ENCODE results near the gene ERCC6L. TPM values are rescaled to one million over a fixed set of nuclear protein-coding genes. Genes with fewer than 3 reads are reported as not detected.
A peak's percentile ranks its signal among the peaks of the same experiment; 100 is the strongest.

Gene ERCC6L
- total and polyA plus RNA-seq, 2 of the 13 experiments (the other 11 are each of a cell fraction or from before 2014, with no cell fraction given) = 0.86 to 9.5 TPM

DNA sequence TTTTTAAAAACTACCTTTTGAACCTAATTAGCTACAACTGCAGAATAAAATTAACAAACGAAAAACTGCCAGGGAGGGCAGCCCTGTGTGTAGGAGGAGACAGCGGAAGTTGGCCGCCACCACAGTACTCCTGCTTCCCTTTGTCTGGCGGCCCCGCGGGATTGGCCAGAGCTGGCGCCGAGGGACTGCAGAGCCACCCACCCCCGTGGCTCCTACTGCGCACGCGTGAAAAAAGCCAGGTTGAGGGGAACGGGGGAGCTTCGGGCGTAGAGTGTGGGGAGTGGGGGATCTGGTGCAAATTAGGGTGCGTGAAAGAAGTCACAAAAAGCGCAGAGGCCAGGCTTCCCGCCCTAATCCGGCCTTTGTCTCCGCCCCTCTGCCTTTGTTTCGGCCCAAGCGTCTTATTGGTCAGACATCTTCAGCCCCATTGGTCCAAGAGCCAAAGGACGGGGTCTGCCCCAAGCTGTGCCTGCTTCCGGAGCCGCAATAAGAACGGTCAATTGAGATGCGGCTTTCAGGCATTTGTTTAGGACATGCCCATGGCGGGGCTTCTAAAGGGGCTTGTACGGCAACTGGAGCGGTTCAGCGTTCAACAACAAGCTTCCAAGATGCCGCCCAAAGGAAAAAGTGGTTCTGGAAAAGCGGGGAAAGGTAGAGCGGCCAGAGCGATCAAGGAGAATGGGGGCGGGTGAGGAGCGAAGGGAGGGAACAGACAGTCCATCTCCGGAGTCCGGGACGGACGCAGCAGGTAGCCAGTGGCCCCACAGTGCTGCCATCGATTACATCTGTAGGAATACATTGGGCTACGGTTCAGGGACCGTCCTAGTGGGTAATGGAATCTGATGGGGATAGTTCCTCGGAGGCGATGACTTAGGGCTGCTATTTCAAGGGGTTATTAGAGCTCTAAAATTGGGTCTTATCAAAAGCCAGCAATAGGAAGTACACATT, 57.4 kb downstream of the ERCC6L start, which contains the start of gene PIN4 (continued):
- TF ChIP-seq, protein P1, sequence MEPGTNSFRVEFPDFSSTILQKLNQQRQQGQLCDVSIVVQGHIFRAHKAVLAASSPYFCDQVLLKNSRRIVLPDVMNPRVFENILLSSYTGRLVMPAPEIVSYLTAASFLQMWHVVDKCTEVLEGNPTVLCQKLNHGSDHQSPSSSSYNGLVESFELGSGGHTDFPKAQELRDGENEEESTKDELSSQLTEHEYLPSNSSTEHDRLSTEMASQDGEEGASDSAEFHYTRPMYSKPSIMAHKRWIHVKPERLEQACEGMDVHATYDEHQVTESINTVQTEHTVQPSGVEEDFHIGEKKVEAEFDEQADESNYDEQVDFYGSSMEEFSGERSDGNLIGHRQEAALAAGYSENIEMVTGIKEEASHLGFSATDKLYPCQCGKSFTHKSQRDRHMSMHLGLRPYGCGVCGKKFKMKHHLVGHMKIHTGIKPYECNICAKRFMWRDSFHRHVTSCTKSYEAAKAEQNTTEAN (CRISPR knock-in tag; conservative IDR thresholded peaks at IDR 0.05) = no peak
- TF ChIP-seq ZNF383 (CRISPR knock-in tag; IDR thresholded peaks at IDR 0.05; ENCODE audit: borderline replicate concordance) = no peak
- TF ChIP-seq FOXK1 (CRISPR knock-in tag; IDR thresholded peaks at IDR 0.05; ENCODE audit: borderline replicate concordance, low read depth) = peak; percentile 49; the same call in 1 of the 2 replicates
- peak; percentile 79 for TF ChIP-seq THAP11 (CRISPR knock-in tag; IDR thresholded peaks at IDR 0.05)
- peak; percentile 56 for TF ChIP-seq ASH2L (IDR thresholded peaks at IDR 0.05; ENCODE audit: insufficient read length, low read depth, low read length)
- no peak for TF ChIP-seq KDM1A (CRISPR knock-in tag; IDR thresholded peaks at IDR 0.05)
- TF ChIP-seq HNF4G (IDR thresholded peaks at IDR 0.05; ENCODE audit: borderline replicate concordance, low read depth, low read length) = no peak
- no peak for TF ChIP-seq HNF4G (CRISPR knock-in tag; IDR thresholded peaks at IDR 0.05; ENCODE audit: borderline replicate concordance, low read depth)
- no peak for TF ChIP-seq ZMAT3 (CRISPR knock-in tag; conservative IDR thresholded peaks at IDR 0.05)
- no peak for TF ChIP-seq RARA (CRISPR knock-in tag; IDR thresholded peaks at IDR 0.05)
- TF ChIP-seq ZNF17 (CRISPR knock-in tag; IDR thresholded peaks at IDR 0.05) = no peak
- TF ChIP-seq ZNF326 (CRISPR knock-in tag; IDR thresholded peaks at IDR 0.05; ENCODE audit: borderline replicate concordance) = no peak
- TF ChIP-seq, protein P2, sequence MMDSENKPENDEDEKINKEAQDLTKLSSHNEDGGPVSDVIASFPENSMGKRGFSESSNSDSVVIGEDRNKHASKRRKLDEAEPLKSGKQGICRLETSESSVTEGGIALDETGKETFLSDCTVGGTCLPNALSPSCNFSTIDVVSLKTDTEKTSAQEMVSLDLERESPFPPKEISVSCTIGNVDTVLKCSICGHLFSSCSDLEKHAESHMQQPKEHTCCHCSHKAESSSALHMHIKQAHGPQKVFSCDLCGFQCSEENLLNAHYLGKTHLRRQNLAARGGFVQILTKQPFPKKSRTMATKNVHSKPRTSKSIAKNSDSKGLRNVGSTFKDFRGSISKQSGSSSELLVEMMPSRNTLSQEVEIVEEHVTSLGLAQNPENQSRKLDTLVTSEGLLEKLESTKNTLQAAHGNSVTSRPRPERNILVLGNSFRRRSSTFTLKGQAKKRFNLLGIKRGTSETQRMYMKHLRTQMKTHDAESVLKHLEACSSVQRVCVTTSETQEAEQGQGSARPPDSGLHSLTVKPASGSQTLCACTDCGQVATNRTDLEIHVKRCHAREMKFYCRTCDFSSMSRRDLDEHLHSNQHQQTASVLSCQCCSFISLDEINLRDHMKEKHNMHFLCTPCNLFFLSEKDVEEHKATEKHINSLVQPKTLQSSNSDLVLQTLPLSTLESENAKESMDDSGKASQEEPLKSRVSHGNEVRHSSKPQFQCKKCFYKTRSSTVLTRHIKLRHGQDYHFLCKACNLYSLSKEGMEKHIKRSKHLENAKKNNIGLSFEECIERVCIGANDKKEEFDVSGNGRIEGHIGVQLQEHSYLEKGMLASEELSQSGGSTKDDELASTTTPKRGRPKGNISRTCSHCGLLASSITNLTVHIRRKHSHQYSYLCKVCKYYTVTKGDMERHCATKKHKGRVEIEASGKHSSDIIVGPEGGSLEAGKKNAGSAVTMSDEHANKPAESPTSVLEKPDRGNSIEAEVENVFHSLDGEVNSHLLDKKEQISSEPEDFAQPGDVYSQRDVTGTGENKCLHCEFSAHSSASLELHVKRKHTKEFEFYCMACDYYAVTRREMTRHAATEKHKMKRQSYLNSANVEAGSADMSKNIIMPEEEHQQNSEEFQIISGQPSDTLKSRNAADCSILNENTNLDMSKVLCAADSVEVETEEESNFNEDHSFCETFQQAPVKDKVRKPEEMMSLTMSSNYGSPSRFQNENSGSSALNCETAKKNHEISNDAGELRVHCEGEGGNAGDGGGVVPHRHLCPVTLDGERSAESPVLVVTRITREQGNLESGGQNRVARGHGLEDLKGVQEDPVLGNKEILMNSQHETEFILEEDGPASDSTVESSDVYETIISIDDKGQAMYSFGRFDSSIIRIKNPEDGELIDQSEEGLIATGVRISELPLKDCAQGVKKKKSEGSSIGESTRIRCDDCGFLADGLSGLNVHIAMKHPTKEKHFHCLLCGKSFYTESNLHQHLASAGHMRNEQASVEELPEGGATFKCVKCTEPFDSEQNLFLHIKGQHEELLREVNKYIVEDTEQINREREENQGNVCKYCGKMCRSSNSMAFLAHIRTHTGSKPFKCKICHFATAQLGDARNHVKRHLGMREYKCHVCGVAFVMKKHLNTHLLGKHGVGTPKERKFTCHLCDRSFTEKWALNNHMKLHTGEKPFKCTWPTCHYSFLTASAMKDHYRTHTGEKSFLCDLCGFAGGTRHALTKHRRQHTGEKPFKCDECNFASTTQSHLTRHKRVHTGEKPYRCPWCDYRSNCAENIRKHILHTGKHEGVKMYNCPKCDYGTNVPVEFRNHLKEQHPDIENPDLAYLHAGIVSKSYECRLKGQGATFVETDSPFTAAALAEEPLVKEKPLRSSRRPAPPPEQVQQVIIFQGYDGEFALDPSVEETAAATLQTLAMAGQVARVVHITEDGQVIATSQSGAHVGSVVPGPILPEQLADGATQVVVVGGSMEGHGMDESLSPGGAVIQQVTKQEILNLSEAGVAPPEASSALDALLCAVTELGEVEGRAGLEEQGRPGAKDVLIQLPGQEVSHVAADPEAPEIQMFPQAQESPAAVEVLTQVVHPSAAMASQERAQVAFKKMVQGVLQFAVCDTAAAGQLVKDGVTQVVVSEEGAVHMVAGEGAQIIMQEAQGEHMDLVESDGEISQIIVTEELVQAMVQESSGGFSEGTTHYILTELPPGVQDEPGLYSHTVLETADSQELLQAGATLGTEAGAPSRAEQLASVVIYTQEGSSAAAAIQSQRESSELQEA (CRISPR knock-in tag; IDR thresholded peaks at IDR 0.05; ENCODE audit: not compliant biosample characterization) = no peak
- 0 out of 2 replicates have a peak, but pooled peaks have one; percentile 42 for TF ChIP-seq ZFP82 (CRISPR knock-in tag; IDR thresholded peaks at IDR 0.05; ENCODE audit: borderline replicate concordance)
- no peak for TF ChIP-seq SOX6 (IDR thresholded peaks at IDR 0.05)
- TF ChIP-seq SOX6 (CRISPR knock-in tag; IDR thresholded peaks at IDR 0.05) = peak; percentile 77
- TF ChIP-seq MAZ (IDR thresholded peaks at IDR 0.05; ENCODE audit: borderline replicate concordance, low read depth, low read length) = no peak
- no peak for TF ChIP-seq MAZ (CRISPR knock-in tag; IDR thresholded peaks at IDR 0.05; ENCODE audit: low read depth)
- no peak for TF ChIP-seq BRCA1 (CRISPR knock-in tag; IDR thresholded peaks at IDR 0.05)
- TF ChIP-seq ZNF451 (CRISPR knock-in tag; IDR thresholded peaks at IDR 0.05) = no peak

Measured in HepG2 (cell line).